ACC112 (cell line): ENCODE results near the gene LRRC46.
A peak's percentile ranks its signal among the peaks of the same experiment; 100 is the strongest.

ENCODE experiments used
- H2AFZ ChIP-seq: fragments of 200-600 bp; sonication (generic); one replicate; pipeline ENCODE4 v1.6.0; 2017; ENCODE audit warnings: antibody characterized with exemption, low read length; ENCODE audit not compliant: unreplicated experiment
- H3K27ac ChIP-seq: fragments of 200-600 bp; sonication (generic); 2 replicates; pipeline ENCODE4 v1.5.1; 2014; ENCODE audit warnings: low read depth, mild to moderate bottlenecking, antibody characterized with exemption, low read length, moderate library complexity
- H3K27me3 ChIP-seq: fragments of 200-600 bp; sonication (generic); 2 replicates; pipeline ENCODE4 v1.6.1; 2014; ENCODE audit warnings: mild to moderate bottlenecking, antibody characterized with exemption, low read length, moderate library complexity, mixed read lengths; ENCODE audit not compliant: insufficient read depth
- H3K36me3 ChIP-seq: fragments of 200-600 bp; sonication (generic); 2 replicates; pipeline ENCODE4 v1.6.1; 2016; ENCODE audit warnings: mild to moderate bottlenecking, antibody characterized with exemption, low read length, moderate library complexity, mixed read lengths; ENCODE audit not compliant: insufficient read depth
- H3K4me1 ChIP-seq: fragments of 200-600 bp; sonication (generic); one replicate; pipeline ENCODE4 v1.6.1; 2016; ENCODE audit warnings: low read length, mixed read lengths; ENCODE audit not compliant: insufficient read depth, unreplicated experiment, control insufficient read depth
- H3K4me3 ChIP-seq: fragments of 200-600 bp; sonication (generic); 2 replicates; pipeline ENCODE4 v1.5.1; 2014; ENCODE audit warnings: mild to moderate bottlenecking, low read depth, low read length
- H3K79me2 ChIP-seq: fragments of 200-600 bp; sonication (generic); one replicate; pipeline ENCODE4 v1.6.0; 2016; ENCODE audit warnings: low read length; ENCODE audit not compliant: control insufficient read depth, unreplicated experiment, insufficient read depth

Gene LRRC46, protein sequence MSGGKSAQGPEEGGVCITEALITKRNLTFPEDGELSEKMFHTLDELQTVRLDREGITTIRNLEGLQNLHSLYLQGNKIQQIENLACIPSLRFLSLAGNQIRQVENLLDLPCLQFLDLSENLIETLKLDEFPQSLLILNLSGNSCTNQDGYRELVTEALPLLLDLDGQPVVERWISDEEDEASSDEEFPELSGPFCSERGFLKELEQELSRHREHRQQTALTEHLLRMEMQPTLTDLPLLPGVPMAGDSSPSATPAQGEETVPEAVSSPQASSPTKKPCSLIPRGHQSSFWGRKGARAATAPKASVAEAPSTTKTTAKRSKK

DNA sequence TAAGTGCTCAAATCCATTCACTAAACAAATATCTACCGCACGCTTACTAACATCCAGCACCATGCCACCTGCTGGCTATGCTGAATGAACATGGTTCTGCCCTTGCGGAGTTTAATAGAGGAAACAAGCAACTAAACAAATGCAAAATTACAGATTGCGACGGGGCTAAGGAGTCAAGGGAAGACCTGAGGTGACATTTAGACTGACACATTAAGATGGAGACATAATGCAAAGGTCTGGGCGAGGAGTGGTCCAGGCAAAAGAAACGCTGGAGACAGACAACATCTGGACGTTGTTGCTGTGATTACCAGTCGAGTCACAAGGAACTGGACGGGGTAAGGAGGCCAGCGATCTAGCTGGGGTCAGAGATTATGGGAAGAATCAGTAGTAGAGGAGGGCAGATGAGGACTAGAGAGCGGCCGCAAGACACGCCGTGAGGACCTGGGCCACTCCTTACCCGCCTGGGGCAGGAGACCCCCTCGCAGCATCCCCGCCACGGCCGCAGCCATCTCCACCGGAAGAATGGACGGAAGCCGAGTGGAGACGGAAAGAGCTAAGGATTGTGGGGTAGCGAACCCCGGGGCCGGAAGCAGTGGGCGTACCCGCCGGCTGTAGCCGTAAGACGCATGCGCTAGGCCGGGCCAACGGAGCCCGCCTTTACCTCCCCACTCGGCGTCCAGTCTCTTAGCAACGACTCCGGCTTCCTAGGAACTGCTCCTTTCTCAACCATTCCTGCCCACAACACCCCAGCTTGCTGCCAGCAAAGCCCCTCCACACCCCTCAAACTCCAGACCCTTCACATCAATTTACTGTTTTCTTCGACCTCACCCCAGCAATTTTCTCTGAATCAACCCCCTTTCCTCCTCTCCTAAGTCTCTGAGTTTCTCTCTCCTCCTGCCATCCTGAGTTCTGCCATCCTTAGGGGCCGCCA lies at the start of gene LRRC46, which contains the start of gene MRPL10:
LRRC46 (plus strand) TSS at position 668 of the 931 bp plus-strand sequence. CDS start 320 bp downstream, outside the sequence.
MRPL10 (minus strand) TSS at position 539 of the 931 bp plus-strand sequence; CDS start at position 509, 30 bp downstream.
- H3K79me2 ChIP-seq = peaks cover 23% of the 10 kb centered on the region
- H3K36me3 ChIP-seq = peaks cover 6% of the 10 kb centered on the region
- peak within 1 kb of the TSS; percentile 23; the same call in 1 of the 2 replicates for H3K27ac ChIP-seq
- H3K4me3 ChIP-seq = peak within 1 kb of the TSS; percentile 84
- H2AFZ ChIP-seq = peak within 1 kb of the TSS; percentile 100
- no peaks in the 10 kb centered on the region for H3K27me3 ChIP-seq
- H3K4me1 ChIP-seq = peaks cover 16% of the 10 kb centered on the region

DNA sequence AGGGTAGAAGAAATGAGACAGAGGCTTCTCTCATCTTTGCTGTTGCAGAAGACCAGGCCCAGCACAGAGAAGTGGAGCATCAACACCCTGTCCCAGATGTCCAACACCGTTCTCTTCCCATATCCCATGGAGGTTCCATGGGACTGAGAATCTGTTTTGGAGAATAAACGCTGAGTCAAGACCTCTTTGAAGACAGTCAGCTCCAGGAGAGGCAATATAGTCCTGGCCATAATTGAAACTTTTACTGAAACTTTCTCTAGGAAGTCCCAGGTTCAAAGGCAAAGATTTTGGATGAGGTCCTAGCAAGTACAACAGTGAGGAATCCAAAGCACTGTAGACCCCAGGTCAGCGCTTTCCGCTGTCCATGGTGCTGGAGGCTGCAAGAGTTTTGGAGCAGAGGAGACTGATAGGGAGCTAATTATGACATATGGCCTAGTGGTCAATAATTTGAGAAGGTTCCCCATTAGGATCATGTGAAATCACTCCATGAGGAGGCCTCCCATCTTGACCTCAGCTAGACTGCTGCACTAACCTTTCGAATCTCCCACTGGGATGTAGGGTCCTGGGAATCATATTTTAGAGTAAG lies 45.8 kb upstream of the LRRC46 start:
- Histone ChIP-seq H3K27me3 (peaks cover 95% of the 10 kb centered on the region), H3K4me3 (no peak overlapping the region), H2AFZ (no peak overlapping the region), H3K36me3 (no peaks in the 10 kb centered on the region), H3K27ac (no peak overlapping the region), H3K4me1 (no peaks in the 10 kb centered on the region), H3K79me2 (no peaks in the 10 kb centered on the region)

DNA sequence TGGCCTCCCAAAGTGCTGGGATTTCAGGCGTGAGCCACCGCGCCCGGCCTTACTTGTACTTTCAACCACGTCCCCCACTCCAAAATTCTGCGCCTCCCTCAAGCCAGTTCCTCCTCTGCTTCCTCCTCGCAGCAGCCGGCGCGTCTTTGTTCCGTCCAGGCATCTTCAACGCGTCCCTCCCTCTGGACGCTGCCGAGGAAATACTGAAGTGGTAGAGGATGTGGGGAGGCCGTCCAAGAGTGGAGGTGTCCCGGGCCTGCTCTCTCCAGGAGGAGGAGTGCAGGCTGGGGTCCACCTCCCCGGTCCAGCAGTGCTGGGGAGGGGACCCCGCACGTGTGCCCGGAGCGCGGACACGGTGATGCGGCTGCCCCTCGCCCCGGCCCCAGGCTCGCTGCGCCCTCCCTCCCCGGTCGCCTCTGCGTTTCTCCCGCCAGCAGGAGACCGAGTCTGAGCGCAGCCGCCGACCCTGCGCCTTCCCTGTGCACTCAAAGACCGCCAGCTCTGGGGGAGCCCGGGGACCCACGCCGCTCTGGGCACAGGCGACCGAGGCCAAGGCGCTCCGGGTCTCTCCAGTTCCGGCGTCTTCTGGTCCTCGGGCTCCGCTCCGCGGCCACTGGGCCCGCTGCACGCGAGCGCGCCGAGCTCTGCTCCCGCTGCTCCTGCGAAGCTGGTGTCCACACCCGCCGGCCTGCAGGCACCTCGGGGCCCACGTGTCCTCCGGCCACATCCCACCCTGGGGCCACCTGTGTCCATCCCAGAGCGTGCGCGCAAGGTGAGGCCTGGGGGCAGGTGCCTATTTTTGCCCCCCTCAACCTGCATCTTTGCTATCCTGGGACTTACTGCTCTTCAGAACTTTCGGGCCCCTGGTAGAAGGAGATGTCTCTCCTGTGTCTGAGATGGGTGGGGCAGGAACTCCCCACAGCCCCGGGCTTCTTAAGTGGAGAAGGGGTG lies 41.6 kb upstream of the LRRC46 start:
- Histone ChIP-seq H2AFZ (peak overlapping the region; percentile 47), H3K79me2 (no peaks in the 10 kb centered on the region), H3K4me3 (peak overlapping the region; percentile 62), H3K27me3 (peaks cover 95% of the 10 kb centered on the region), H3K4me1 (no peaks in the 10 kb centered on the region), H3K27ac (no peak overlapping the region), H3K36me3 (no peaks in the 10 kb centered on the region)

DNA sequence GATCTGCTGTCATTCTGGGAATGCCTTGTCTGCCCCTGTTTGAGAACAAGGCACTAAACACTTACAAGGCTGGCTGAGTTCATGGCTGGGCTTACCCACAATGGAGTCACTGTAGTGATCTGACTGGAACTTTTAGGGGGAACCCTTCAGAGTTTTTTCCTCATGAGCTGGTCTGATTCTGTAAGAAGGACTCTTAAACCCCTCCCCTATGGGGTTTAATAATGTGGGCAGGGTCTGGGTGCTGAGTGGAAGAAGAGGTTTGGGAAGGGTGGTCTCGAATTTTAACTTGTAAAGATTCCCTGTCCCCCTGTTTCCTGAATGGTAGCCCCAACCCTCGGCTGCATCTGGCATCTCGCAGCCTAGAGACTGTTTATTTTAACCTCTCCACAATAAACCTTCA lies 40.4 kb upstream of the LRRC46 start:
- Histone ChIP-seq H3K4me1 (no peaks in the 10 kb centered on the region), H3K27me3 (peaks cover 89% of the 10 kb centered on the region), H3K27ac (no peak overlapping the region), H3K36me3 (no peaks in the 10 kb centered on the region), H3K4me3 (no peak overlapping the region), H3K79me2 (no peaks in the 10 kb centered on the region), H2AFZ (no peak overlapping the region)

DNA sequence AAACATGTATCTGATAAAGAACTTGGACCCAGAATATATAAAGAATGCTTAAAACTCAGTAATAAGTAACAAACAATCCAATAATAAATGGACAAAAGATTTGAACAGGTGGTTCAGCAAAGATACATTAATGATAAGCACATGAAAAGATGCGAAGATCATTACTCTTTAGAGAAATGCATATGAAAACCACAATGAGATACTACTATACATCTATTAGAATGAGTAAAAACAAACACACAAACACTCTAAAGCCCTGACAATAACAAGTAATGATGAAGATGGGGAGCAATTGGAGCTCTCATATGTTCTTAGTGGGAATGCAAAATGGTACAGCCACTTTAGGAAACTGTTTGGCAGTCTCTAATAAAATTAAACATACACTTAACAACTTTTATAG lies 39.0 kb upstream of the LRRC46 start:
- Histone ChIP-seq H3K4me1 (no peaks in the 10 kb centered on the region), H3K79me2 (no peaks in the 10 kb centered on the region), H3K27ac (no peak overlapping the region), H3K36me3 (no peaks in the 10 kb centered on the region), H3K4me3 (no peak overlapping the region), H2AFZ (no peak overlapping the region), H3K27me3 (peaks cover 78% of the 10 kb centered on the region)

DNA sequence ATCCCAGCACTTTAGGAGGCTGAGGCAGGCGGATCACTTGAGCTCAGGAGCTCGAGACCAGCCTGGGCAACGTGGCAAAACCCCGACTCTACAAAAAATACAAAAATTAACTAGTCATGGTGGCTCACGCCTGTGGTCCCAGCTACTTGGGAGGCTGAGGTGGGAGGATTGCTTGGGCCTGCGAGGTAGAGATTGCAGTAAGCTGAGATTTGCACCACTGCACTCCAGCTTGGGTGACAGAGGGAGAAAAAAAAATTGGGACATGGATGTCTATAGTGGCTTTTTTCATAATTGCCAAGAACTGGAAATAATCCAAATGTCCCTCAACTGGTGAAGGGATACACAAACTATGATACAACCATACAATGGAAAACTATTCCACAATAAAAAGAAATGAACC lies 38.5 kb upstream of the LRRC46 start:
- Histone ChIP-seq H3K4me1 (no peaks in the 10 kb centered on the region), H3K79me2 (no peaks in the 10 kb centered on the region), H2AFZ (no peak overlapping the region), H3K4me3 (no peak overlapping the region), H3K36me3 (no peaks in the 10 kb centered on the region), H3K27ac (no peak overlapping the region), H3K27me3 (peaks cover 78% of the 10 kb centered on the region)

DNA sequence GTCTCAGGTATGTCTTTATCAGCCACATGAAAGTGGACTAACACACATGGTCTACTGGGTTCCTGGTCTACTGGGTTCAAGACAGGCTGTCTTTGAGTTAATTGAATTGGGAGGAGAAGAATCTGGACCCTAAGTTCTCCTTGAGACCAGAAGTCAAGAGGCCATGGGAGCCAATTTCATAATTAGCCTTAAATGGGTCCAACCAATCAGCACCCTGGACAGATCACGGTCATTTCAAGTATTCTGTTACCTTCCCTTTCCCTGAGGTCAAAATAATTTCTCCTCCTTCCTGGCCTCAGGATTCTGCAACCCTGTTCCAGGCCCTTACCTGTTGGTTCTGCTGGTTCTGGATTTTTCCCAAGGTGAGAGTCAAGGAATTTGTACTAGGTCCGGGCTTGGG lies 33.7 kb upstream of the LRRC46 start:
- Histone ChIP-seq H3K27me3 (peaks cover 56% of the 10 kb centered on the region), H3K4me1 (no peaks in the 10 kb centered on the region)

DNA sequence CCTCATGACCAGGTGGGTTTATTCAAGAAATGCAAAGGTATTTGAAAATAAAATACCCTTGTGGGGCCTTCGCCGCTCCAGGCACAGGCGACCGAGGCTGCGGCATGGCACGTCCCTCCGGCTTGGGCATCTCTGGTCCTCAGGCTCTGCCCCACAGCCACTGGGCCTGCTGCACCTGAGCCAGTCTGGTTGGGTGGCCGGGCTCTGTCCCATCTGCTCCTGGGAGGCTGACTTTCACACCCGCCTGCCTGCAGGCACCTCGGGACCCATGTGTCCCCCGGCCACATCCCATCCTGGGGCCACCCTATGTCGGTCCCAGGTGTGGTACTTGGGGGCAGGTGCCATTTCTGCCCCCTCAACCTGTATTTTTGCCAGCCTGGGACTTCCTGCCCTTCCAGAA lies 30.8 kb upstream of the LRRC46 start:
- Histone ChIP-seq H3K27me3 (peaks cover 44% of the 10 kb centered on the region), H3K36me3 (no peaks in the 10 kb centered on the region), H3K4me3 (no peak overlapping the region), H3K79me2 (no peaks in the 10 kb centered on the region), H3K27ac (no peak overlapping the region), H3K4me1 (no peaks in the 10 kb centered on the region), H2AFZ (no peak overlapping the region)

More for the DNA sequence above, 33.7 kb upstream of the LRRC46 start:
- Histone ChIP-seq H2AFZ (no peak overlapping the region), H3K79me2 (no peaks in the 10 kb centered on the region), H3K4me3 (no peak overlapping the region), H3K27ac (no peak overlapping the region), H3K36me3 (no peaks in the 10 kb centered on the region)

DNA sequence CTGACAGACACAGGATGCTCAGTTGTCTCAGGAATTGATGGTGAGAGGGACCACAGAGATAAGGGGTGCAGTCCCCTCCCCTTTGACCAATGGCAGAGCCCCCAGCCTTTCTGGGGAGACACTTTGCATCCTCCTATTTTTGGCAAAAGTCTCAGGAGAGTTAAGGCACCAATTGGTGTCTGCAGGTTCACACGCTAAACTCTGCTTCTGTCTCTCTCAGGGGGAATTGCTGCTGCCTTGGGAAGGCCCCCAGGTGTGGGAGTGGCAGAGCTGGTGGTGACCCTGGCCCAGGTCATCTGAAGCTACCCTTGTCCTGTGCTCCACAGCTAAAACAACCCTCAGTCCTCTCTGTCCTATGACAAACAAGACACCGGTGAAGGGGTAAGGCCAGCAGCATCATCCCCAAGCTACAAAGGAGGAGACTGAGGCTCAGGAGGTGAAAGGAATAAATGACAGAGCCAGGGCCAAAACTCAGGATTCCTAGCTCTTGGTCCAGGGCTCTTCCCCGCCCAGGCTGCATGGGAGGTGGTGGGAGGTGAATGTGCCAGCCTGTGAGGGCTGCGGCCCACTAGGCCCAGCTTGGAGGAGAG lies 30.2 kb upstream of the LRRC46 start:
- H3K4me1 ChIP-seq = no peaks in the 10 kb centered on the region
- no peak overlapping the region for H2AFZ ChIP-seq
- no peaks in the 10 kb centered on the region for H3K79me2 ChIP-seq
- no peak overlapping the region for H3K4me3 ChIP-seq
- peaks cover 44% of the 10 kb centered on the region for H3K27me3 ChIP-seq
- no peak overlapping the region for H3K27ac ChIP-seq
- no peaks in the 10 kb centered on the region for H3K36me3 ChIP-seq
